GM12878 (cell line): ENCODE results near the gene AGPAT4. TPM values are rescaled to one million over a fixed set of nuclear protein-coding genes. Genes with fewer than 3 reads are reported as not detected.

Experiments used
- ATAC-seq: fragments of 200-7000 bp; cut with Tn5 transposase; 3 replicates; pipeline ENCODE4 v1.9.1; 2020; ENCODE audit warnings: mild to moderate bottlenecking, moderate library complexity
- BruUV-seq: library from RNA; stranded (reverse); fragments of 400-500 nt; replicated peaks from 2 replicates; lab custom pipeline; 2021; lab: Mats Ljungman, UMichigan
- CTCF ChIA-PET: fragments of 300-600 bp; sonication (Branson Sonifier 250); formaldehyde crosslinking; extraction: SDS; loops from one replicate; lab custom pipeline; 2021; ENCODE audit warnings: inconsistent platforms; lab: Yijun Ruan, JAX
- POLR2A ChIA-PET: fragments of 350-600 bp; formaldehyde crosslinking; extraction: SDS; loops from one replicate; lab custom pipeline; 2021; ENCODE audit warnings: inconsistent platforms; lab: Charles Lee
- RAD21 ChIA-PET: fragments of 300-600 bp; sonication (Branson Sonifier 250); formaldehyde crosslinking; loops from one replicate; lab custom pipeline; 2023; ENCODE audit warnings: antibody characterized with exemption; ENCODE audit not compliant: unreplicated experiment; lab: Charles Lee
- SMC1A ChIA-PET: fragments of 300-600 bp; sonication (Branson Sonifier 250); formaldehyde crosslinking; loops from one replicate; lab custom pipeline; 2023; ENCODE audit not compliant: unreplicated experiment, uncharacterized antibody; lab: Charles Lee
- DNase-seq: peaks from one replicate; pipeline ENCODE4 v3.0.0-alpha.2; 2011; ENCODE audit warnings: low read depth, low spot score
- FAIRE-seq: peaks from 3 replicates; lab custom pipeline; 2011; peaks lifted over from hg19 to GRCh38; lab: Jason Lieb, UNC
- H2AFZ ChIP-seq: 2 replicates; pipeline ENCODE4 v1.6.0; 2011; ENCODE audit warnings: low read depth, low read length, control low read depth; ENCODE audit not compliant: control insufficient read depth
- H3K27ac ChIP-seq: 2 replicates; pipeline ENCODE4 v1.5.1; 2011; ENCODE audit warnings: control low read depth; ENCODE audit not compliant: control insufficient read depth, insufficient read depth
- H3K27me3 ChIP-seq, 2 experiments: replicated peaks in 1 of 2; 2 replicates each; pipeline versions ENCODE4 v1.6.0 to v1.6.1; 2011; ENCODE audit warnings: low read length in 1 of 2; ENCODE audit not compliant: control insufficient read depth in 2 of 2, insufficient read depth in 2 of 2
- H3K36me3 ChIP-seq, 2 experiments: 2 replicates each; pipeline ENCODE4 v1.5.1; 2011; ENCODE audit warnings: low read length in 1 of 2; ENCODE audit not compliant: control insufficient read depth in 2 of 2, insufficient read depth in 2 of 2
- H3K4me1 ChIP-seq: 2 replicates; pipeline ENCODE4 v1.6.1; 2011; ENCODE audit warnings: mild to moderate bottlenecking, low read length, moderate library complexity, mixed read lengths; ENCODE audit not compliant: control insufficient read depth, insufficient read depth
- H3K4me2 ChIP-seq: 2 replicates; pipeline ENCODE4 v1.6.0; 2011; ENCODE audit warnings: control low read depth; ENCODE audit not compliant: control insufficient read depth, insufficient read depth
- H3K4me3 ChIP-seq: fragments of 200-600 bp; sonication (generic); 2 replicates; pipeline ENCODE4 v1.5.1; 2016
- H3K79me2 ChIP-seq: 2 replicates; pipeline ENCODE4 v1.6.0; 2011; ENCODE audit warnings: low read length; ENCODE audit not compliant: control insufficient read depth, insufficient read depth
- H3K9ac ChIP-seq: 2 replicates; pipeline ENCODE4 v1.8.0; 2011; ENCODE audit warnings: low read length, control low read depth, mixed read lengths; ENCODE audit not compliant: control insufficient read depth, insufficient read depth
- H3K9me3 ChIP-seq: replicated peaks from 3 replicates; pipeline ENCODE4 v1.5.1; 2011; ENCODE audit warnings: mild to moderate bottlenecking, low read length; ENCODE audit not compliant: control insufficient read depth, insufficient read depth
- H4K20me1 ChIP-seq: 2 replicates; pipeline ENCODE4 v1.6.0; 2011; ENCODE audit not compliant: control insufficient read depth, insufficient read depth
- HDAC6 ChIP-seq: fragments of 200-600 bp; sonication (generic); IDR thresholded peaks from one replicate; pipeline ENCODE4 v1.8.0; 2017; ENCODE audit warnings: antibody characterized with exemption; ENCODE audit not compliant: unreplicated experiment
- KDM1A ChIP-seq: fragments of 200-600 bp; sonication (generic); IDR thresholded peaks from 2 replicates; pipeline ENCODE4 v1.6.1; 2016; ENCODE audit warnings: borderline replicate concordance
- NR2C2 ChIP-seq: IDR thresholded peaks from 2 replicates; pipeline ENCODE4 v1.6.1; 2011; ENCODE audit warnings: borderline replicate concordance, low read depth; ENCODE audit not compliant: control insufficient read depth, insufficient read length
- RAD21 ChIP-seq: IDR thresholded peaks from 2 replicates; pipeline ENCODE4 v1.6.1; 2011; ENCODE audit warnings: mild to moderate bottlenecking, low read depth, low read length, moderate library complexity; ENCODE audit not compliant: insufficient read depth
- RBBP5 ChIP-seq: fragments of 200-600 bp; sonication (generic); conservative IDR thresholded peaks from 2 replicates; pipeline ENCODE4 v1.6.1; 2016
- SMAD1 ChIP-seq: fragments of 450-650 bp; IDR thresholded peaks from 2 replicates; pipeline ENCODE4 v1.6.1; 2018; ENCODE audit warnings: mild to moderate bottlenecking, low read depth; ENCODE audit not compliant: partially characterized antibody
- SP1 ChIP-seq: IDR thresholded peaks from one replicate; pipeline ENCODE4 v1.6.1; 2011; ENCODE audit warnings: low read depth, low read length
- STAT3 ChIP-seq: IDR thresholded peaks from 2 replicates; pipeline ENCODE4 v1.6.1; 2011; ENCODE audit warnings: low read depth, low read length, improper control_type of control experiment
- SUPT20H ChIP-seq: IDR thresholded peaks from 2 replicates; pipeline ENCODE4 v1.6.1; 2011; ENCODE audit warnings: low read depth, mild to moderate bottlenecking, low read length, moderate library complexity, borderline replicate concordance; ENCODE audit not compliant: control insufficient read depth
- SUZ12 ChIP-seq: fragments of 200-600 bp; sonication (generic); IDR thresholded peaks from one replicate; pipeline ENCODE4 v1.6.1; 2018; ENCODE audit warnings: antibody characterized with exemption, mild to moderate bottlenecking; ENCODE audit not compliant: unreplicated experiment
- TCF7 ChIP-seq: IDR thresholded peaks from 2 replicates; pipeline ENCODE4 v1.6.1; 2014; ENCODE audit warnings: antibody characterized with exemption, borderline replicate concordance
- ZBTB40 ChIP-seq: fragments of 450-650 bp; IDR thresholded peaks from 2 replicates; pipeline ENCODE4 v1.6.1; 2016; ENCODE audit warnings: mild to moderate bottlenecking, moderate library complexity, borderline replicate concordance
- ZNF217 ChIP-seq: fragments of 450-650 bp; IDR thresholded peaks from 2 replicates; pipeline ENCODE4 v1.6.1; 2017; ENCODE audit warnings: antibody characterized with exemption, mild to moderate bottlenecking
- WGBS: methylation state at CpG from one replicate; pipeline ENCODE4 v1.1.6; 2016; ENCODE audit warnings: low lambda C conversion rate; ENCODE audit not compliant: insufficient replicate concordance, insufficient coverage; ENCODE audit errors: missing lambda C conversion rate; 5-methylcytosine and 5-hydroxymethylcytosine counted together
- in situ Hi-C: fragments of 300-500 bp; cut with MboI; formaldehyde crosslinking; loops from 9 replicates; pipeline ENCODE4 v1.14.3; 2018; ENCODE audit warnings: mixed read lengths
- intact Hi-C: fragments of 100-400 bp; cut with micrococcal nuclease; formaldehyde crosslinking; loops from one replicate; pipeline ENCODE4 v1.14.2; 2022; ENCODE audit not compliant: unreplicated experiment
- polyA plus RNA-seq, 11 experiments: library from polyadenylated mRNA; depleted of rRNA in 4 of 11; unstranded in 6 of 11; stranded (reverse) in 5 of 11; fragments of >200 nt; fragmentation: Nextera tagmentation in 4 of 11; fragmentation: Illumina TruSeq in 1 of 11; extraction: Ambion mirVana in 4 of 11; extraction: Trizol in 1 of 11; gene quantifications; 1 replicate in 1 of 11; 2 replicates in 10 of 11; pipeline versions ENCODE4 v1.2.1 to v1.2.3, GENCODE V29; 2011 to 2016; ENCODE audit warnings: inconsistent platforms in 2 of 11, missing spikeins in 2 of 11, low read depth in 1 of 11
- total RNA-seq, 4 experiments: library from RNA; depleted of rRNA in 3 of 4; stranded (reverse); fragments of >200 nt in 3 of 4; fragmentation: Illumina TruSeq in 1 of 4; extraction: Trizol in 1 of 4; gene quantifications; 2 replicates each; pipeline versions ENCODE4 v1.2.1 to v1.2.3, GENCODE V29; 2013 to 2021

Gene AGPAT4
- total and polyA plus RNA-seq, 10 of the 15 experiments (the other 5 are each of a cell fraction or from before 2014, with no cell fraction given): 0.34 to 2.2 (median 1.3) TPM

- no peak for TF ChIP-seq HDAC6
- TF ChIP-seq KDM1A: no peak
- TF ChIP-seq SMAD1: no peak
- no peak for TF ChIP-seq TCF7
- TF ChIP-seq NR2C2: no peak
- TF ChIP-seq SUPT20H: no peak
- TF ChIP-seq ZBTB40: no peak
These were observed 17.5 kb downstream of the AGPAT4 start (continued) for GRCh38 chr6:161256407-161256806.

- in situ Hi-C loops: no loop called here
- ChIA-PET POLR2A (no interaction called here), SMC1A (no interaction called here), RAD21 (no interaction called here), CTCF (no interaction called here)
- ATAC-seq (no peak), FAIRE-seq (no peak), DNase-seq (no peak)
- H3K27ac ChIP-seq: no peak overlapping the region
- H4K20me1 ChIP-seq: no peaks in the 10 kb centered on the region
- H3K9me3 ChIP-seq: no peaks in the 10 kb centered on the region
- H3K79me2 ChIP-seq: no peaks in the 10 kb centered on the region
- no peak overlapping the region for H3K9ac ChIP-seq
- H3K4me2 ChIP-seq: no peak overlapping the region
- BruUV-seq: no TSS peak
- H3K27me3 ChIP-seq: no peaks in the 10 kb centered on the region
- H3K4me1 ChIP-seq: no peaks in the 10 kb centered on the region
- H3K4me3 ChIP-seq: no peak overlapping the region
- whole genome bisulfite sequencing: 74% methylated on average over 6 of the region's 6 CpGs
- intact Hi-C loops: no loop called here
- no peaks in the 10 kb centered on the region for H3K36me3 ChIP-seq
- H2AFZ ChIP-seq: no peak overlapping the region
- no peak for TF ChIP-seq STAT3
- TF ChIP-seq RAD21: no peak
- TF ChIP-seq SUZ12: no peak
- TF ChIP-seq RBBP5: no peak
- no peak for TF ChIP-seq SP1
- TF ChIP-seq ZNF217: no peak
These were observed 18.3 kb downstream of the AGPAT4 start for GRCh38 chr6:161255518-161255917.
